ENCODE results near the gene NME4.
A peak's percentile ranks its signal among the peaks of the same experiment; 100 is the strongest.

Gene NME4

DNA sequence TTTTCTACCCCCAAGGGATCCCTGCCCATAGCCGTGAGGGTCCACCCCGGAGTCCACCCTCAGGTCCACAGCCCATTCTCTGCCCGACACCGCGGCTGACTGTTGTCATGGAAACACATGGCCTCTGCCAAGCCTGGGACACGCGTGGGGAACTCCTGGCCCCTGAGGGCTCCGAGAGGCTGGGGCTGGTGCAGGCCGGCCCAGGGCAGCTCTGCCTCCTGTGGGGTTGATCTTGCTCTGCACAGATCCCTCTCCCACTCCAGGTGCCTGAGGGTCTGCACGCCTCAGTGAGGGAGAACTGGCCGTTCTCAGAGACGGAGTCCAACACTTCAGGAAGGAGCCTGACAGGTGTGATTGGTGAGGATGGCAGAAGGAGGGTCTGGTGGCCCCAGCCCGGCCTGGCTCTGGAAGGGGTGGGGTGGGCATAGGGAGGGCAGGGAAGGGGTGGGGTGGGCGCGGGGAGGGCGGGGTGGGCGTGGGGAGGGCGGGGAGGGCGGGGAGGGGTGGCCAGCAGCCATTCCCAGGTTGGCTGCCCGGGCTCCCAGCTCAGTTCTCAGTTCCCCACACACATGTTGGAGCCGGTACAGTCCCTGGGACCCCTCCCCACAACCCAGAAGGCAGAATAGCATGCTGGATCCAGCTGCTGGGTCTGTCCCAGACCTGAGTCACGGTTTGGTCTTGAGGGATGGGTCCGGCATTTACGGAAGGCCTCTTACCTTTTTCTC lies 33.1 kb upstream of the NME4 start:
- DNase-seq = no peak

DNA sequence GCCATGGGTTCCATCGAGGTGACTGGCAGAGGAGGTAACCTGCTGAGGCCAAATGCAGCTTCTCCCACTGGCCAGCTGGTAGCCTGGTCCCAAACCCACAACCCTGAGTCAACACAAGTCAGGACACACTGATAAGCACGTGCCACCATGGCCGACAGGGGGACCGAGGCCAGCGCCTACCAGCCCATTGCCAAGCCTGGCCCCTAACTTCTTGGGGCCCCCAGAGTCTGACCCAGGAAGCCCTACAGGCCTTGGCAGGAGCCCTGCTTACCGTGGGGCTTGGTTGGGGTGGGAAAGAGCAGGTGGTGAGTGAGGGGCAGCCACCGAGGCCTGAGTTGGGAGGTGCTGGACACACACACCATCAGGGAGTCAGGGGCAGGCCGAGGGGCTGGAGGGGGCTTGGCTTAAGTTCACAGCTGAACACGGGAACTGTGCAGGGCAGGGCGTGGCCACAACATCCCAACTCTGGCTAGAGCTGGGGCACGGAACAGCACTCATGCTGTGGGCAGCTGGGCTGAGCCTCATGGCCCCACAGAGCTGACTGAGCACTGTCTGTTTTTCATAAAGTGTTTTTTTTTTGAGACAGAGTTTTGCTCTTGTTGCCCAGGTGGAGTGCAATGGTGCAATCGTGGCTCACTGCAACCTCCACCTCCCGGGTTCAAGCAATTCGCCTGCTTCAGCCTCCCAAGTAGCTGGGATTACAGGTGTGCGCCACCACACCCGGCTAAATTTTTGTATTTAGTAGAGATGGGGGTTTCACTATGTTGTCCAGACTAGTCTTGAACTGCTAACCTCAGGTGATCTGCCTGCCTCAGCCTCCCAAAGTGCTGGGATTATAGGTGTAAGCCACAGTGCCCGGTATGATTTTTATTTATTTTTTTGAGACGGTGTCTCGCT lies 32.2 kb upstream of the NME4 start:
- DNase-seq = no peak

DNA sequence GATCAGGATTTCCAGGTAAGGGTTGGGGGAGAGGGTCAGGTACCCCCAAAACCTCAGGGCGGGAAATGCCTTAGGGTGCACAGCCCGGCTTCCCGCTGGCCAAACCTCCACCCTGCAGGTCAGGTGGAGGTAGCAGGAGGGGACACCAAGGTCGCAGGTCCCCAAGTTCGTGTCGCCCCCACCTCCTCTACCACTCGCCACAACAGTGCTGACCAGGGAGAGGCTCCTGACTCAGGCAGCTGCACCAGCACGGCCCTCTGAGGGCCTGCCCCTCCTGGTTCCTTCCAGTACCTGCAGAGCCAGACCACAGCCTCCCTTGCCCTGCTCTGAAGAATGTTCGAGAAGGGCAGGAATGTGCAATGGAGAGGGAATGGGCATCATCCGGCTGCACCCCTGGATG lies 30.5 kb upstream of the NME4 start:
- no peak for DNase-seq

DNA sequence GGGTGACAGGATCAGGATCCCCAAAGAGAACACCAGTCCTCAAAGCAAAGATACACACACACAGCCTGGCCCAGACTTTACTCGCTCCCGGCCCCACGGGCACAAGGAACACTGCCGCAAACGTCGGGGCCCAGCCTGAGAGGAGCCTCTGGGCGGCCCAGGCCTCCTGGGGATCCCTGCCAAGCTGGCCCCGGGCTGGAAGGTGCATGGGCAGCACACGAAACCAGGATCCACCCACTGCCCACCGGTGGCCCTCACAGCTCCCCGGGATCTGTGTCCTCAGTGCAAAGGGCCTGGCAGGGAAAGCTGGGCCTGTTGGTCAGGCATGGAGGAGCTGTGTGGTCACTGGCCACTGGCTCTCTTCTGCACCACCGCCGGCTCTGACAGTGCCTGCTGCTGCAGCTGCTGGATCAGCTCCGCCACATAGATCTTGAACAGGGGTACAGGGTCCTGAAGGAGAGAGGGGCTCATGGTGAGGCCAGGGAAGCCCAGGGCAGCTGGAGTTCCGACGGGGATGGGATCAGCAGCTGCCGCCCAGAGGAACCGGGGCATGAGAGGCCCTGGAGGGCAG lies 29.6 kb upstream of the NME4 start:
- no peak for DNase-seq

DNA sequence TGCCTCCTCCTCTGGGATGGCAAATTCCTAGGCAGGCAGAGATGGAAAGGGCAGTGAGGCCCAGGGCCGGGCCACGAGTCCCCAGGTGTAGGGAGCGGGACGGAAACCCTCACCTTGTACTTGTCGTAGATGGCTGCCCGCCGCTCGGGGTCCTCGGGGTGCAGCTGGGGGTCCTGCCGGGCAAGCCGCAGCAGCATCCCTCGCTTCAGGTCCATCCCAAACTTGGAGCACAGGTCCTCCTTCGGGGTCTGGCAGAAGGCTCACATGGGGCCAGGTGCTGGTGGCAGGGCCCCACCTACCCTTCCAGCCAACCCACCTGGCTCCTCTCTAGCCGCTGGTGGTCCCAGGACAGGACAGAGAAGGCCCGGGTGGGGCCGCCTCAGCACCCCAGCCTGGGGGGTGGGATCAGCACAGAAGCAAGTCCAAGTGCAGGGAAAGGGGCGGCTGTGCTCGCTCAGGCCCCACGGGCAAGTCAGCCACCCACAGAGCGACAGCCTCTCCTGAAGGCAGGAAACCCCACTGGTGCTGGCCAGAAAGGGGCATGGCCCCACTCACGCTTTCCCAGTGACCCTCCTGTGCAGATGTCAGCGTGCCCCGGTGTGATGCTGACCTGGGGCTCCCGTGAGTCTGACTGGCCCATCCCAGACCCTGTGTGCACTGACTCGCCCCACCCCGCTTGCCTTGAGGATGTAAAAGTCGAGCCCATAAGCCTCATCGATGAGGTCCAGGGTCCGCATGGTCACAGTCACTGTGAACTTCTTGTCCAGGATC lies 28.4 kb upstream of the NME4 start:
- DNase-seq = no peak

DNA sequence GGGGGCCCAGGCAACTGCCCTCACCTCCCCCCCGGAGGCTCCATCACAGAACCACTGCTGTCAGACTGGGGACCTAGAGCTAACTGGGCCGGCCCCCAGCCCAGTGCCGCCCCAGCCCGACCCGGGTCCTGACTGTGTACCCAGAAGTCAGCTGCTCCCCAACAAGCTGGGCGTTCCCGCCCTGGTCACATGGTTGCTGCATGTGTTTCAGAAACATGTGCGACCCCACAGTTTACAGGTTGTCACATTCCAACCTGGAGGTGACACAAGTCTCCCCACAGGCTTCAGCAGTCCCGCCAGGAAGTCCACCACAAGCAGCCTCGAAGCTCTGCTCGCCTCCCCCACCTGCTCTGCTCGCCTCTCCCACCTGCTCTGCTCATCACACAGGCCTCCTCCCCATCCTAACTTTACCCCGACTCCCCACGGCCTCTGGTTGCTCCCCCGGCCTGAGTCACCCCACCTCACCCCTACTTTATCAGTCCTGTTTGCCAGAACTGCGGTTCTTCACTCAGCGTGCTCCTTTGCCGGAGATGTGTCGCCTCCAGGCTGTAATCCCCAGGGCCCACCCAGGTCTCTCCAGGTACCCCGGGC lies 27.6 kb upstream of the NME4 start:
- no peak for DNase-seq

DNA sequence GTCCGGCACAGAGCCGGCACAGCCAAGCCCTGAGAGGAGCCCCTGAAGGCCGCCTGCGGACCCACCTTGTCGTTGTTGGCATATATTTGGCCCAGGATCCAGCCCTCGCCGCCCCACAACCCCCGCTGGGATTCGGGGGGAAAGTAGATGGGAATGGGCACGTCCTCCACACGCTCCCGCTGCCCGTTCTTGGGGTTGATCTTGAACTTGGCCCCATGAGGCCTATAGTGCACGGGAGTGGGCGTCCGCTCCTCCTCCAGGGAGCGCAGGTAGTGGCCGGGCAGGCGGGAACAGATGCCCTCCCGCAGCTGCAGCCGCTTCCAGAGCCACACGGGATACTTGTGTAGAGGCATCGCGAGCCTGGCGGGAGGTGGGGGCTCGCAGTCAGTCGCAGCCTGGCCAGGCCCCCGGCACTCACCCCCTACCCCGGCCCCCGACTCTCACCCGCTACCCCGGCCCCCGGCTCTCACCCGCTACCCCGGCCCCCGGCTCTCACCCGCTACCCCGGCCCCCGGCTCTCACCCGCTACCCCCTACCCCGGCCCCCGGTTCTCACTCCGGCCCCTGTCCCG lies 27.0 kb upstream of the NME4 start:
- DNase-seq = no peak

DNA sequence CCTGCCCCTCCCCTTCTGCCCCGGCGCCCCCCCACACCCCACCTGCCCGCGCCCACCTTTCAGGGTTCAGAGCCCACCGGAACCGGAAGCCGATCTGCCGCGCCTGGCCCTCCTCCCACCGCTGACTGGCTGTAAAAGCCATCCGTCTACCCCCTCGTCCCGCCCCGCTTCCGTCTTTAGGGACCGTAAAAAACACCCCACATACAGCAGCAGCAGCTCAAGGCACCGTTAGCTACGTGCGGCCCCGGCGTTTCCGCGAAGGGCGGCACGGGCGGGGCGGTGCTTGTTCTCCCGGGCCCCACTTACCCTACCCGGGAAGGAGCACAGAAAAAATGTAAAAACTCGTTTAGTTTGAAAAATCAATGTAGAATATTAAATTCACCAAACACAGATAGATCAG lies 26.6 kb upstream of the NME4 start, which contains the start of gene MRPL28:
MRPL28 (minus strand) TSS at position 96 of the 400 bp plus-strand sequence. CDS start 320 bp downstream, outside the sequence.
- DNase-seq = peak; percentile 79 to 98 (median 88)

DNA sequence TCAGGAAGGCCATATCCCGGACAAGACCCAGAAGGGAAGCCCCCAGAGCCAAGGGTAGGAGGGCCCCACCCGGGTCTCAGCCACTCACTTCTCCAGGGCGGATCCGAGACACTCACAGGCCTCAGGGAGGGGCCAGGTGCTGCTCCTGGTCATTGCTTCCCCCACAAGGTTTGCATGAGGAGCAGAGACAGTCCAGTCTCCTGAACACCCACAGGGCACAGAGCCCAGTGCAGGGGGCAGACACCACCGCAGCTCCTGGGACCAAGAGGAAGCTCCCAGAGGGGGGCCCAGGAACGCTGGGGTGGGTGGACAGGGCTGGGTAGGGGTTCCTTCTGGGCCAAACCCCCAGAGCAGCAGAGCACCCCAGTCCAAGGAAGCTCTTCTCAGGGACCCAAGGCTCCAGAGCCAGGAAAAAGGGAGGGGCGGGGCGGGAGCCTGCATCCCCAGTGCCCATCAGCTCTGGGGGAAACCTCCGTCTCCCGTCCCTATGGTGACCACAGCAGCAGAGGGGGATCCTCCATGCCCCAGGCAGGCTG lies 26.0 kb upstream of the NME4 start:
- no peak for DNase-seq

DNA sequence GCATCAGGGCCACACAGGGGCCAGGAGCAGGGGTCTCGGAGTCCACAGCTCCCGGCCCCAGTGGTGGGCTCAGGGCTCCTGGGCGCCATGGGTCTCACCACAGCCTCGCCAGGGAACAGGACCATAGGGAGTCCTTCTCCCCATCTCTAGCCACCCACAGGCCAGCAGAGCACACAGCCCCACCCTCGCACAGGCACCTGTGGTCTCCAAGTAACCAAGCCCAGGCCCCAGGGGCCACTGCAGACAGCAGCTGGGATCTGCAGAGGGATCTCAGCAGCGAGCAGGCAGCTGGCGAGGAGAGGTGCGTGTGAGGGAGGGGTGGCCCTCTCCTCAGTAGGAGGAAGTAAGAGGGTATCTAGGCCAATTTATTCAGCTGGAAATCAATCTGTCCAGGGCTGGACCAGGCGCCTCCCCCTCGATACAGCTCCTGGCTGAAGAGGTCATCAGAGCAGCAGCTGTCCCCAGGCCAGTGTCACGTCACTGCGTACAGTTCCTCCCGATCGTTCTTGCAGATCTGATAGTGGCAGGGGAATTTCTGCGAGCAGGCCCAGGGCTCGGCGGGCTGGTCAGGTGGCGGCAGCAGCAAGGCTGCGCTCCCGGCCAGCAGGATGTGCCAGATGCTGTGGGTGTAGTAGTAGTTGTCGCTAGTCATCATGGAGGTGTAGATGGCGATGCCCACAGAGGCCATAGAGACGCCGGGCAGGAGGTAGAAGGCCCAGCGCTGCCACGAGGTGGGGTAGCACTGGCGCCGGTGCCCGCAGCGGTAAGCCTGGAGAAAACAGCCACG lies 25.3 kb upstream of the NME4 start:
- no peak for DNase-seq

DNA sequence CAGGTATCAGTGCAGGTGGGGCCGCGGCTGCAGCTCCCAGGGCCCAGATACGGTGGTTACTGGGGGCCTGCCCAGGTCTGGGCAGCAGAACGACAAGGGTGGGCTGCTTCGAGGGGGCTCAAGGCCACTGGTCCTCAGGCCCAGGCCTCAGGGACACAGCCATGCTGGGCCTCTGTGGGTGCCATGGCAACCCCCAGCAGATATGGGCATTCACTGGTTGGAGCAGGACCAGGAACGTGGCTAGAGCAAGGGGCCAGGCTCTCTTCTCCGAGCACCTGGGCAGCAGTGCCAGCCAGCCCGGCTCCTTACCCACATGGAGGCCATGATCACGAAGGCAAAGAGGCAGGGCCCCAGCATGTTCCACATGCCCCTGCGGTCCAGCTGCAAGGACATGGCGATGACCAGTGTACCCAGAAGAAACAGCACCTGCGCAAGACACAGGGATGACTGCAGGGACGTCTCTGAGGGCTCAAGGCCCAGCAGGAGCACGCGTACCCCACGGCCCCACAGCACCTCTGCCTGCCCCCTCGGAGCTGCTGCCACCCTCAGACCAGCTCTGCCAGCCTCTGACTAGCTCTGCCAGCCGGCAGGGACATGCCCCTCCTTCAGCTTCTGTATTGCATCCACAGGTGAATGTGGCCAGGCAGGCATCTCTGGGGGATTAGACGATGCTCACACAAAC lies 24.6 kb upstream of the NME4 start:
- DNase-seq = no peak

DNA sequence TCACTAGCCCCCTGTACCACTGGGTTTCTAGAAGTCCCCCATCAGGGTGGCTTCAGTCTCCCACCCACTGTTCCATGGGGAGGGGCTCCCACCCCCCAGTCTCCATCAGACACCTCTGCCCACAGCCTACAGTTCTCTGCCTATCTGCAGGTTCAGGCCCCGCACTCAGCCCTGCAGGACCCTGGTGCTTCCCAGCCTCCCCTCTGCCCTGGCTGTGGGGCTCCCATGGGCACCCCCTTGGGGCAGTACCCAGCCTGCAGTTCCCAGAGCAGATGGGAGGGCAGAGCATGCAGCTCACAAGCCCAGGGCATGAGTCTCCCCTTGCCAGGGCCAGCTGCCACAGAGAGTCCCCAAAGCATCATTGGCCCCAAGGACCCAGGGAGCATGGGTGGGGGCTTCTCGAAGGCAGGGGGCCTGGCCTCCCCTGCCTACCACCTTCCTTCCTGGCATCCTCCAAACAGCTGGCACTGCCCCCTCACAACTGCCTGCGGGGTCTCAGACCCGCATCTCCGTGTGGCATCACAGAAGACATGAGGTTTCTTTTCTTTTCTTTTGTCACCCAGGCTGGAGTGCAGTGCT lies 23.9 kb upstream of the NME4 start:
- DNase-seq = no peak

DNA sequence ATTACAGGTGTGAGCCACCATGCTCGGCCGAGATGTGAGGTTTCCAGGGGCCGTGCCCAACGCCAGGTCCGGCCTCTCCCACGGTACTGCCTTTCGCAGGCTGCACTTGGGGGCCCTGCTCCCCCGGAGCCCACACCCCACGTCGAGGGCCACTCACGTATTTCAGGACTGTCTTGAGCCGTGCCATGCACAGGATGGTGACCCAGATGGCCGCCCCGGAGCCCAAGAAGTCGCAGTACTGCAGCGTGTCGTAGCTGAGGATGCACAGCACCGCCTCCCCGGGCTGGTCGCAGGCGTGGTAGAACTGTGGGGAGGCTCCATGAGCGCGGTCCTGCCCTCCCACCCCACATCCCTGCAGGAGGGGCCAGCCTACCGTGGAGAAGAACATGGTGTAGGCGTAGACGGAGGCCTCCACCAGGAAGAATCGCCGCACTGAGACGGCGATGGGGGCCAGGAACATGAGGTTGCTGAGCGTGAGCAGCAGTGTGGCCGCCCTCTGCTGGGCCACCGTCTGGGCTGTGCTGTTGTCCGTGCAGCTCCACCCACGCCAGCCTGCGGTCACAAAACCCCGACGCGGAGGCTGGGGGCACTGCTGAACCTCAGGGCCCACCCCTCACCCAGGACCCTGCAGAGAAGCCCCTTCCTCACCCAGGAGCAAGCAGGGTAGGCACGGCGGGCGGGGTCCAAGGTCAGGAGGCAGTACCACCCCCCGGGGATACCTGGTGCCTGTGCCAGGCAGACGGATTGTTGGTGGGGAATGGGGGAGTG lies 23.0 kb upstream of the NME4 start:
- DNase-seq = no peak

DNA sequence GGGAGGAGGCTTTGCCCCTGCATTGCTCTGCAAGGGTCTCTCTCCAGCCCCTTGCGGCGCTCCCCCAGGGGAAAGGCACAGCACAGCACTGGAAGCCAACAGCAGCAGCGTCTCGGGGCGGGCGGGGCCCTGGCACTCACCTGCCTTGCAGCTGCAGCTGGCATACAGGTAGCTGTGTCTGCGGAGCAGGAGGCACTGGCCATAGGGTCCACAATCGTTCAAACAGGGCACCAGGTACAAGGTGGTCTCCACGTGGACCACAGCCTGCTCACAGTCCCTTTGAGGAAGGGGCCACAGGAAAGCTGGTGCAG lies 22.4 kb upstream of the NME4 start:
- DNase-seq = no peak

DNA sequence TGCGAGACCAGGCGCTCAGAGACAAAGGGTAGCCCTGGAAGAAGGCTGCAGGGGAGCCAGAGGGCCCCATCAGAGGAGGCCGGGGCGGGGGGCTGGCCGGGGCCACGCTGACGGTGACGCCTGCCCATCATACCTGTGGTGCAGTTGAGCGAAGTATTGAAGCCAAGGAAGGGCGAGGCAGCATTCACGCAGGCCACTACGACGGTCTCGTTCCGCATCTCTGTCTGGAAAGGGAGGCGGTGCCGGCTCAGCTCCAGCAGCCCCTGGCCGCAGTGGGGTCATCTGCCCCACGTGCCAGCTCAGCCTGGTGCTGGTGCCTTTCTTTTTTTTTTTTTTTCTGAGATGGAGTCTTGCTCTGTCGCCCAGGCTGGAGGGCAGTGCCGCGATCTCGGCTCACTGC lies 21.8 kb upstream of the NME4 start:
- DNase-seq = no peak

DNA sequence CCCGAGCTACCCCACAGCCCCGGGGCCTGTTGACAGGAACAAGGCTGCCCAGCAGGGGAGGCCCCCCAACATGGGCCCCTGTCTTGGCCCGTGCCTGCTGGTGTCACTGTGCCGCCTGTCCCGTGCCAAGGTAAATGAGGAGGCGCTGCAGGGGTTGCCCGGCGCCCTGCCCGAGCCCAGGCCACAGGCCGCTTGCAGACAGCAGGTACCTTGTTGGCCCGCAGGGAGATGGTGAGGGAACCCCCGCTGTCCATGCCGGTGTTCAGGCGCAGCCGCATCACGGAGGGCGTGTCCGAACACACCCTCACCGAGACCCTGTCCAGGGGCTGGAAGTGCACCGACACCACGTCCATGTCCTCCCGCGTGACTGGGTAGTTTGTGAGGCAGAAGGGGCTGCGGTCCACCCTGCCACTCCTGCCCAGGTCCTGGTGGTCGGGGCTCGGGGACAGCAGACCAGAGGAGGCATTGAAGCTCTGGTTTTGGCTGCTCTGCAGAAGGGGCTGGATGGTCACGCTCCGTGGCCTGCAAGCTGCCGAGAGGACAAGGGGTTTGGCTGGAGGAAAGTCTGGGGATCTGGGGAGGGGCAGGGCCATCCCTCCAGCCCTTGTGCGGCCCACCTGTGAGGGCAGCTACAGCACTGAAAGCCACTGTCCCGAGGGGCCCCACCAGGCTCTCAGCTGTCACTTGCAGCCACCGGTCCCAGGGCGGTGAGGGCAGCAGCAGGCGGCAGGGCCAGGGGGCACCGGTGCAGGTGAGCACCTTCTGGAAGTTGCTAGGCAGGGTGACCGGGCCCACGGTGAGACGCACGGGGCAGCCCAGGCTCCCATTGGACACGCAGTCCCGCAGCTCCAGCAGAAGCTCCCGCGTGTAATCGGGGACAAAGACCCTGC lies 20.8 kb upstream of the NME4 start:
- no peak for DNase-seq

DNA sequence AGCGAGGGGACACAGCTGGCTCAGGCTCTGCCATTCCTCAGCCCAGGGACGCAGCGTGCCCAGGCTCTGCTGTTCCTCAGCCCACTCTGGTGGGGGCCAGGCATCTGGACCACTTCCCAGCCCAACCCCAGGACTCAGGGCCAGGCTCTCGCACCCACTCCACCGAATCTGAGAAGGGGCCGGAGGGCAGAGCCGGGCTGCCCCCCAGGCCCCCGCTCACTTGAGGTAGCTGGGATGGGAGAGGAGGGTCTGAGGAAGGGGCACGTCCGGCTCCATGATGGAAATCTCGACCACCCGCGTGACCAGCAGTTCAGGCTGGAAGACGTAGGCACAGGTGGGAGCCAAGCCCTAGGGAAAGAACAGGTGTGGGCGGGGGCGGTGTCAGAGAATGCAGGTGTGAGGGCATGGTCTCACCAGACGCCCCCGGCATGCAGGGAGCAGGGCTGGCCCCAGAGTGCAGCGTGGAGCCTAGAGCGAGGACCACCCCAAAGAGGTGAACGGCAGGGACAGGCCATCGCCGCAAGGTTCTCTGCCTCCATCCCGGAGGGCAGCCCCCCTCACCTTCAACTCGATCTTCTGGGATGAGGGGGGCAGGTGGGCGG lies 20.1 kb upstream of the NME4 start:
- DNase-seq = no peak

DNA sequence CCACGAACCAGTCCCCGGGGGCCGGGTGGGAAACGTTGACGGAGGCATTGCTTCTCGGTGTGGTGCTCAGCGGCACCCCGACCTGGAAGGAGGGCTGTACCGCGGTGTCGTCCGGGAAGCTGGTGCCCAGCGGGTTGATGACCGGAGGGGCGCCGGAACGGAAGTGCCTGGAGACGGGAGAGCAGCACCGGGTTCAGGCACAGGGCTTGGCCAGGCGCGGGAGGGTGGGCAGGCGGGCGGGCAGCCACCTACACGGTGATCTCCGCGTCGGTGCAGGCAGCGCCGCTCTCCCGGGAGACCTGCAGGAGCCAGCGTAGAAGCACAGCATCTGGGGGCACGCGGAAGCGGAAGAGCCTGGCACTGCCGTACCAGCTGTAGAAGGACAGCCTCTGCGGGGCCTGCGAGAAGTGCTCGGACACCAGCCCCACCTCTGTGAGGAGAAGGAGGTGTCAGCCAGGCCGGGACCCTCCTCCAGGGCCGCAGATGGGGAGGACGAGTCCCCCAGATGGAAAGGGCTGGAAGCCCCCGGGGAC lies 19.5 kb upstream of the NME4 start:
- DNase-seq = no peak
